Fibroblast of skin of right quadriceps (primary cell): ENCODE results near the gene ZBTB7C.

Source experiments
- DNase-seq: peaks from one replicate; pipeline ENCODE4 v3.0.0-alpha.2; 2013

The ZBTB7C gene

DNA sequence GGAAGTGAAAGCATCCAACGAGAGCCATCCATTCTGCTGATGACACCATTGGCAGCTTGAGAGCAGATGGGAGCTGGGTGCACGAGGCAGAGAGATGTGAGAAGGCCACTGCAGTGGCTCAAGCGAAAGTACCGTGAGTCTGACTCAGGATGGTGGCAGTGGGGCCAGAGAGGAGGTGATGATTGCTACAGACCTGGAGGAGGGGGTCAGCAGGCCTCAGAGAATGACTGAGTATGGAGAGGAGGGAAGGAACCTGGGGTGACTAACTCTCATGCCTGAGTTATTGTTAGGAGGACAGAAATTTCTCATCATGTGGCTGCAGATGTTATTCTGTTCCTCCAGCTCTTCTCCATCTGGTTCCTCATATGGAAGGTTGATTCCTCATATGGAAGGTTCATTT is 8.8 kb upstream of the ZBTB7C start:
- DNase-seq = no peak

GRCh38 chr18:48413342-48413741 is 4.2 kb upstream of the ZBTB7C start:
- no peak for DNase-seq

DNA sequence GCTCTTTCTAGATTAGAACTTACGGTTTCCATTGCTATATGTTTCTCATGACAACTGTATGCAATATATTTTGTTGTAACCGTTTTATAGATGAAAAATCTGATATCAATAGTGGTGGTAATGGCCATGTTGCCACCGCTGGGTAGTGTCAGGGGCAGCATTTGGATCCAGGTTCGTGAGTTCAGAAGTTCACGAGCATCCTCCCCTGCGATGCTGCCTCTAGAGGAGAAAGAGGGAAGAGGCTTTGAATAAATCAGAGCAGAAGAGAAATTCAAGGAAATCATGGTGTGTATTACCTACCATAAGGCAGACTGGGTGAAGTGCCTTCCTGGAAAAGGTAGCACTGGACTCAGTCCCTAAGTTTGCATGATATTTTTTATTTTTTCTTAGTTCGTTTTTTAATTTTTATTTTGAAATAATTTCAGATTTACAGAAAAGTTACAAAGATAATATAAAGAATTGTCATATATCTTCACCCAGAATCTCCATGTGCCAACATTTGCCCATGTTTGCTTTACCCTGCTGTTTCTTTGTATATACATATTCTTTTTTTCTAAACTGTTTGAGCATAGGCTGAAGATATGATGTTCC is 3.3 kb upstream of the ZBTB7C start:
- no peak for DNase-seq

- peak; percentile 75 for DNase-seq
Measured at GRCh38 chr18:48410095-48410920, 1.1 kb upstream of the ZBTB7C start.

- no peak for DNase-seq
Measured at GRCh38 chr18:48409591-48410094, 460 bp upstream of the ZBTB7C start.

DNA sequence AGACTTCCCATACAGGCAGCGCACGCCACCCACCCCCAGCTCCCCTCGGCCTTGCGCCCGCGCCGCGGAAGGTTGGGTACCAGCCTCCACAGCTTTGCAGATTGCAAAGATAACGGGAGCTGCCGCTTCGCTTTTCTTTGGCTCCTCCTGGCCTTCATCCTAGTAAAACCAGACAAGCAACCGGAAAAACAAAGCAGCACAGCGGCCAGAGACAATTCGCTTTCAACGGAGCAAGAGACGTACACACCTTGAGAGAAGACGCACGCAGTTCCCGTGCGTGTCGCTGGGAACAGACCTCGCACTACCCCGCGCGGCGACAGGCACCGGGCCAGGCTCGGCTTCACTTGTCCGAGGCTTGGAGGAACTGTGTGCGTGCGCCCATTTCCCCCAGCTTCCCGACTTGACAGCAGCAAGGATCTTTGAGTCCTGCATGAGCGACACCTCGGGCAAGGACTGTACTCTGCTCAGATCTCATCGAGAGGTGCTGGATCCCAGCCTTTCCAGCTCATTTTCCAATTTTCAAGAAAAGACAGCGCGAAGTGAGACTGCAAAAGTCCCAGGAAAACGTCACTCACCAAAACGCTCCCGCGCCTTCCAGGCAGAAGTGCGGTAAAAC is 964 bp downstream of the ZBTB7C start:
- no peak for DNase-seq

- DNase-seq = no peak
Measured at GRCh38 chr18:48407358-48407757, 1.8 kb downstream of the ZBTB7C start.

GRCh38 chr18:48405978-48406377 is 3.2 kb downstream of the ZBTB7C start:
- DNase-seq = no peak

DNA sequence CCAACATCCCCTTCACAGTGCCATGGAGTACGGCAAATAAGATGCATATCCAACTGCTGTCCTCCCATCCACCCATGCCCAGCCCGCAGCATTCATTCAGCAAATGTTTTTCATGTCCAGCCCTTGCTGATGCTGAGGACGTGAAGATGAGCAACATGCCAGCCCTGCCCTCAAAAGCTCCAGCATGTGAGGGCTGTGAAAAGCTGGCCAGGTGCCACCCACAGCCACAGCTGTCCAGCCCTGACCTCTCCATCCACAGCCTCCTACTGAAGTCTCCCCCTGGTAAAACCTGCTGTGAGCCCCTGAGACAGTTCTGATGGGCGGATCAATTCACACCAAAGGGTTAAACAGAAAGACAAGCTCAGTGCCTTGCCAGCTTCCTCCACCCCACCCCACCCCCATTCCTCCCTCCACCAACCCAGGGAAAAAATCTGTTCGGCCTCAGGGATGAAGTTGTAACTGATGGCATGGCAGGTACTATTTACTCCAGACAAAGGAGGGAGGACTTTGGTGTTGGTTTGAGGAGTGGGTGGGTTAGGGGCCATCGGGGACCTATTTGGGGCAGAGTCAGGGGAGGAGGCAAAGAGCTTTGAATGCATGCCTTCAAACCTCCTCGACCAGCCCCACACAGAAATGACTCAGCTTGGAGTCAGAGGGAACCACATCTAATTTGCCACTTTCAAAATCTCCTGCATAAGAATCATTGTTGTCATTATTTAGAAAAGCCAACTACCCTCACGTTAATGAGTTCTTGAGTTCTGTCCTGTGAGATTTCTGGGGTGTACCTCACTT is 4.3 kb downstream of the ZBTB7C start:
- DNase-seq = peak; percentile 31

DNA sequence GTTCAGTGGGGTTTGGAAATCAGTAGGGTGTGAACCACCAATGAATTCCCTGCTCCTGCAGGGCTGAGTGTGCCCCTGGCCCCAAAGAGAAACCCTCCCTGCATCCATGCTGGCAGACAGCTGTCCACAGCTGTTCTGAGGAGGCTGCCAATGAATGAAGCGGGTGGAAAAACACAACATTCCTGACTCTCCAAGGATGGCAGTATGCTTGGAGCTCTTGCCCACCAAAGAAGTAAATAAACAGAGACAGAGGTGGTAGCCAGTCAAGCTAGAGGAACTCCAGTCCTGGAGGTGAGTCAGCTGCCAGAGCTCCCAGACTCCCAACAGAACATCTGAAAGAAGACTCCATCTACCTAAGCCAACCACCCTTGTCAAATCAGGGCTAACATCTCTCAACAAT is 6.2 kb downstream of the ZBTB7C start:
- no peak for DNase-seq

- no peak for DNase-seq
Measured at GRCh38 chr18:48399303-48400075, 9.7 kb downstream of the ZBTB7C start.

GRCh38 chr18:48398074-48398473 is 11.1 kb downstream of the ZBTB7C start:
- DNase-seq = no peak

DNA sequence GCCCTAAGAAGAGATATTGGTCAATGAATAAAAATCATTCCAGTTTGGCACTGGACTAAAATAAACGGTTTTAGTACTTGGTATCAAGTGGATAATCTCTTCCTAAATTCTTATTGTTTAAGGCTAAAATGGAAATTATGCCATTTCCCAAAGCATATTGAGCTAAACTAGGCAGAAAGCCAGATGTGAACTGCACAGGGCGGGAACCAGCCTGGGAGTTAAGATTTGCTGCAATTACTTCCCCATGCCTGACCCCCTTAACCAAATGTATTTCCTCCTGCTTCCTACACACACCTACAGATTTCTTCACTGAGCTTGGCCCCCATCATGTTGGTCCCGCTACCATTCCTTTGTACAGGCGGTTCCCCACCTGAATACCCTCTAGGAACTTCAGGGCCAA is 12.2 kb downstream of the ZBTB7C start:
- no peak for DNase-seq

DNA sequence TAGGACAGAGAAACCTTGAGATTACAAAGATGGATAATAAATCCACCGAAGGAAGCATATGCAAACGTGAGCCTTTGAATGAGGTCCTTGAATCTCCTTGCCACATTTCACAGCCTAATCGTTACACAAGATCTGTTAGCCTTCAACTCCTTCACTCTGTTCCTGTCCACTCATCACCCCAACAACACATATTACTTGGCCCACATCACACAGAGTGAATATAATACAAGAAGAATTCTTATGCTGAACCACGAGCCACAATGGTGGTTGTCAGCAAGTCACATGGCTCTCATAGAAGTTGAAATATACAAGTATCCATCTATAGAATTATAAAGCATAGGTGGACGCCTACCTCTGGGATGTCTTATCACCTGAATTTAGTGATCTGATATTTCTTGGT is 12.6 kb downstream of the ZBTB7C start:
- DNase-seq = no peak

GRCh38 chr18:48395646-48396045 is 13.5 kb downstream of the ZBTB7C start:
- no peak for DNase-seq

GRCh38 chr18:48394176-48394575 is 15.0 kb downstream of the ZBTB7C start:
- no peak for DNase-seq

DNA sequence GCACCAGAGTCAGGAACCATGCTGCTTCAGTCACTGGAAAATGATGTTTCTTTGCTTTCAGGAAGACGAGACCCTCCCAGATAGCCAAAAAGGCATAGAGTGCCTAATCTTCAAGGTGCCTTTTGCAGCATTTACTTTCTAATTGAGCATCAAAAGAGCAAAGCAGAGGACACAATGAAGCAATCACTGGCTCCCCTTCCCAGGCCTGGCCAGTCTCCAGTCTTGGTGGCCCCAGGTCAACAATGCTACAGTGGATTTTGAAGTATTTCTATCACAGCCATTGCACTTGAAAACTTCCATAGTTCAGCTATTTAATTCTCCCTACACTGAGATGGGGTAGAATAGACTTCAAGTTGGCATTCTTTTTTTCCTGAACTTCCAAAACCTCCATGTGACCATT is 15.4 kb downstream of the ZBTB7C start:
- DNase-seq = no peak

GRCh38 chr18:48393170-48393569 is 16.0 kb downstream of the ZBTB7C start:
- no peak for DNase-seq

GRCh38 chr18:48392268-48392667 is 16.9 kb downstream of the ZBTB7C start:
- no peak for DNase-seq

DNA sequence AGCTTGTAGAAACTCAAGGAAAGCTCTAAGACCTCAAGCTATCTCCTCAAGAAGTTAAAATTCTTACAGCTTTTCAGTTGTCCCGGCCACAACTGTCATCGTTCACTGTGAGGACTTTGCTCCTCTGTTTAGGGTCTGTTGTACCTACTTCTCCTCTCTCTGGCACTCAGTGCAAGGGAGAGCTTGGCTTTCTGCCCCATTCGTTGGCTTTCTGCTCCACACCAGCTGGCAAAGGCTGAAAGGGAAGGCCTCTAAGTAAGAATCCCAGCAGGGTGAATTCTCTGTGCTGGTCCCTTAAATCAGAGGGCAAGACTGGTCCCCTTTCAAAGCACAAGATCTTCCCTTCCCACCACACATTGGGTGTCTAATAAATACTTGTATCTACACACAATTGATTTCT is 17.3 kb downstream of the ZBTB7C start:
- DNase-seq = no peak

- DNase-seq = no peak
Measured at GRCh38 chr18:48390641-48391040, 18.5 kb downstream of the ZBTB7C start.

- DNase-seq = no peak
Measured at GRCh38 chr18:48388478-48388877, 20.7 kb downstream of the ZBTB7C start.
